Endothelial cell of umbilical vein (primary cell): ENCODE results near the gene CCNJ. TPM values are rescaled to one million over a fixed set of nuclear protein-coding genes. Genes with fewer than 3 reads are reported as not detected.

Experiments
- BruUV-seq: library from RNA; stranded (reverse); fragments of 400-500 nt; replicated peaks from 2 replicates; lab custom pipeline; 2021; lab: Mats Ljungman, UMichigan
- CTCF ChIA-PET: fragments of 300-600, 350-600 bp; sonication (Branson Sonifier 250); formaldehyde crosslinking; loops from one replicate; lab custom pipeline; 2021; ENCODE audit warnings: antibody characterized with exemption, inconsistent platforms; lab: Charles Lee
- POLR2A ChIA-PET: fragments of 300-600, 350-600 bp; sonication (Branson Sonifier 250); formaldehyde crosslinking; loops from one replicate; lab custom pipeline; 2021; ENCODE audit warnings: antibody characterized with exemption, inconsistent platforms; lab: Charles Lee
- DNase-seq: peaks from one replicate; pipeline ENCODE4 v3.0.0-alpha.2; 2011; ENCODE audit warnings: low read depth, low spot score
- FAIRE-seq: peaks from 2 replicates; lab custom pipeline; 2011; peaks lifted over from hg19 to GRCh38; lab: Jason Lieb, UNC
- H2AFZ ChIP-seq: 2 replicates; pipeline ENCODE4 v1.6.0; 2012; ENCODE audit warnings: low read depth, low read length, control low read depth, inconsistent platforms
- H3K27ac ChIP-seq: 2 replicates; pipeline ENCODE4 v1.5.1; 2011; ENCODE audit warnings: low read depth, mild to moderate bottlenecking, control low read depth, low read length, moderate library complexity; ENCODE audit not compliant: insufficient read depth
- H3K27me3 ChIP-seq, 2 experiments: 2 replicates each; pipeline versions ENCODE4 v1.6.0 to v1.6.1; 2011; ENCODE audit warnings: low read length in 2 of 2, mixed read lengths in 1 of 2; ENCODE audit not compliant: control insufficient read depth in 2 of 2, insufficient read depth in 2 of 2
- H3K36me3 ChIP-seq, 2 experiments: 2 replicates in 1 of 2; 3 replicates in 1 of 2; pipeline ENCODE4 v1.5.1; 2011; ENCODE audit warnings: low read length in 2 of 2, mild to moderate bottlenecking in 1 of 2, moderate library complexity in 1 of 2; ENCODE audit not compliant: control insufficient read depth in 2 of 2, insufficient read depth in 2 of 2; ENCODE audit errors: extremely low read depth in 1 of 2
- H3K4me1 ChIP-seq: 3 replicates; pipeline ENCODE4 v1.5.1; 2011; ENCODE audit warnings: mild to moderate bottlenecking, low read length; ENCODE audit not compliant: control insufficient read depth, insufficient read depth; ENCODE audit errors: extremely low read depth
- H3K4me2 ChIP-seq: 2 replicates; pipeline ENCODE4 v1.6.1; 2011; ENCODE audit warnings: low read length, control low read depth, mixed read lengths; ENCODE audit not compliant: insufficient read depth
- H3K4me3 ChIP-seq, 3 experiments: fragments of 200-600 bp in 1 of 3; sonication (generic), shearing (Covaris generic) in 1 of 3; replicated peaks in 1 of 3; 2 replicates each; pipeline ENCODE4 v1.5.1; 2011 to 2016; ENCODE audit warnings: control low read depth in 3 of 3, low read length in 3 of 3, mild to moderate bottlenecking in 2 of 3, inconsistent platforms in 1 of 3, low read depth in 1 of 3, moderate library complexity in 1 of 3; ENCODE audit not compliant: insufficient read depth in 1 of 3
- H3K79me2 ChIP-seq: 2 replicates; pipeline ENCODE4 v1.6.0; 2012; ENCODE audit warnings: low read length, inconsistent platforms; ENCODE audit not compliant: control insufficient read depth, insufficient read depth
- H3K9ac ChIP-seq: replicated peaks from 2 replicates; pipeline ENCODE3; 2011; ENCODE audit warnings: low read length, control low read depth; ENCODE audit not compliant: insufficient read depth; ENCODE audit errors: extremely low read depth
- H3K9me1 ChIP-seq: replicated peaks from 3 replicates; pipeline ENCODE4 v1.6.0; 2011; ENCODE audit warnings: mild to moderate bottlenecking, low read length; ENCODE audit not compliant: control insufficient read depth, insufficient read depth; ENCODE audit errors: extremely low read depth
- H3K9me3 ChIP-seq: replicated peaks from 2 replicates; pipeline ENCODE4 v1.5.1; 2012; ENCODE audit warnings: low read length, inconsistent platforms; ENCODE audit not compliant: control insufficient read depth, insufficient read depth
- H4K20me1 ChIP-seq: replicated peaks from 2 replicates; pipeline ENCODE3; 2011; ENCODE audit warnings: mild to moderate bottlenecking, low read length; ENCODE audit not compliant: control insufficient read depth, insufficient read depth; ENCODE audit errors: extremely low read depth
- CTCF ChIP-seq, 2 donors: IDR thresholded peaks; 1 replicate in 1 of 2; 2 replicates in 1 of 2; pipeline ENCODE4 v1.5.1; 2011; ENCODE audit warnings: low read length in 2 of 2, mild to moderate bottlenecking in 2 of 2, moderate library complexity in 2 of 2, control low read depth in 1 of 2, inconsistent platforms in 1 of 2, low read depth in 1 of 2; ENCODE audit not compliant: insufficient read depth in 1 of 2; ENCODE audit errors: extremely low read depth in 1 of 2
- EZH2 ChIP-seq: IDR thresholded peaks from 2 replicates; pipeline ENCODE4 v1.6.1; 2012; ENCODE audit warnings: borderline replicate concordance, low read depth, mild to moderate bottlenecking, moderate library complexity, low read length, inconsistent platforms; ENCODE audit not compliant: severe bottlenecking
- FOS ChIP-seq: IDR thresholded peaks from 2 replicates; pipeline ENCODE4 v1.6.1; 2011; ENCODE audit warnings: mild to moderate bottlenecking, low read length, moderate library complexity, borderline replicate concordance; ENCODE audit not compliant: insufficient read depth
- GATA2 ChIP-seq: IDR thresholded peaks from 2 replicates; pipeline ENCODE4 v1.7.0; 2011; ENCODE audit warnings: low read depth, mild to moderate bottlenecking, moderate library complexity, mixed read lengths, low read length; ENCODE audit not compliant: insufficient read length, insufficient read depth
- JUN ChIP-seq: IDR thresholded peaks from 2 replicates; pipeline ENCODE4 v1.6.1; 2011; ENCODE audit warnings: borderline replicate concordance, low read depth; ENCODE audit not compliant: insufficient read length, insufficient read depth
- MAX ChIP-seq: IDR thresholded peaks from 2 replicates; pipeline ENCODE4 v1.6.1; 2011; ENCODE audit not compliant: insufficient read depth, insufficient read length
- MYC ChIP-seq: IDR thresholded peaks from one replicate; pipeline ENCODE4 v1.6.1; 2011; ENCODE audit warnings: mild to moderate bottlenecking, low read depth, low read length
- POLR2A ChIP-seq: IDR thresholded peaks from 2 replicates; pipeline ENCODE4 v1.6.1; 2012; ENCODE audit warnings: low read depth, mild to moderate bottlenecking, control low read depth, low read length
- POLR2AphosphoS5 ChIP-seq: IDR thresholded peaks from 2 replicates; pipeline ENCODE4 v1.6.1; 2012; ENCODE audit warnings: low read depth, mild to moderate bottlenecking, control low read depth, low read length, moderate library complexity; ENCODE audit not compliant: insufficient read depth
- dilution Hi-C: fragments of 300-500 bp; cut with MboI; formaldehyde crosslinking; loops from one replicate; pipeline ENCODE4 v1.15.0; 2019; ENCODE audit warnings: low sequenced_read_pairs; ENCODE audit not compliant: extremely low pct_ligation_motif_present
- intact Hi-C: fragments of 100-400 bp; cut with micrococcal nuclease; formaldehyde crosslinking; loops from one replicate; pipeline ENCODE4 v1.10.0; 2022
- polyA plus RNA-seq, 4 experiments: library from polyadenylated mRNA; depleted of rRNA in 3 of 4; stranded (reverse) in 3 of 4; unstranded in 1 of 4; fragments of >200 nt; gene quantifications; 2 replicates each; pipeline versions ENCODE4 v1.2.1 to v1.2.3, GENCODE V29; 2011 to 2012; ENCODE audit warnings: missing spikeins in 1 of 4
- total RNA-seq: library from RNA; stranded (reverse); gene quantifications from 2 replicates; pipeline ENCODE4 v1.2.3, GENCODE V29; 2021

CCNJ gene
- total and polyA plus RNA-seq, 2 donors (not counting 3 experiments of a cell fraction or from before 2014, with no cell fraction given) = 25.5 to 27.6 TPM

- no peaks in the 10 kb centered on the region for H4K20me1 ChIP-seq
- H3K27me3 ChIP-seq = no peaks in the 10 kb centered on the region
- dilution Hi-C loops (no loop called here), intact Hi-C loops (no loop called here)
- no peak overlapping the region for H3K4me3 ChIP-seq
- H3K36me3 ChIP-seq = peaks cover 22 to 26% of the 10 kb centered on the region in 2 experiments
- H3K79me2 ChIP-seq = peaks cover 33% of the 10 kb centered on the region
- no peaks in the 10 kb centered on the region for H3K9me3 ChIP-seq
- TF ChIP-seq MAX (no peak), POLR2AphosphoS5 (no peak), MYC (no peak), EZH2 (no peak), FOS (no peak), JUN (no peak), CTCF (IDR thresholded peaks at IDR 0.05; ENCODE audit: extremely low read depth in 1 of 2, insufficient read depth in 1 of 2, low read depth in 1 of 2, low read length in 2 of 2) (no peak), GATA2 (no peak), POLR2A (no peak)
- no peak overlapping the region for H3K9ac ChIP-seq
- BruUV-seq = no TSS peak
- no peak overlapping the region for H3K27ac ChIP-seq
- H3K9me1 ChIP-seq = no peaks in the 10 kb centered on the region
- H3K4me1 ChIP-seq = peaks cover 36% of the 10 kb centered on the region
- CTCF ChIA-PET = interaction anchor here (1.8 kb wide), 1 partner anchor 40 kb away, joined by 5 read pairs; no protein-coding TSS in a partner anchor
- POLR2A ChIA-PET = no interaction called here
- no peak overlapping the region for H3K4me2 ChIP-seq
- no peak for DNase-seq
- no peak overlapping the region for H2AFZ ChIP-seq
- no peak for FAIRE-seq
Observed at GRCh38 chr10:96056787-96057186, 13.4 kb downstream of the CCNJ start.
